Gastroesophageal sphincter (tissue), 4 donors: ENCODE measurements around the gene TUBB4B. TPM values are rescaled to one million over a fixed set of nuclear protein-coding genes. Genes with fewer than 3 reads are reported as not detected.

Experiments used
- ATAC-seq: fragments of 150-250 bp; one replicate; pipeline ENCODE4 v1.9.1; 2016; ENCODE audit warnings: mild to moderate bottlenecking, moderate library complexity
- H3K27ac ChIP-seq, 4 donors: fragments of 200-600 bp; sonication (generic) in 3 of 4; 1 replicate in 3 of 4; 2 replicates in 1 of 4; pipeline ENCODE4 v1.5.1; 2016 to 2019
- H3K27me3 ChIP-seq: fragments of 200-600 bp; sonication (generic); one replicate; pipeline ENCODE4 v1.5.1; 2019
- H3K36me3 ChIP-seq, 2 donors: fragments of 200-600 bp; sonication (generic); one replicate each; pipeline ENCODE4 v1.5.1; 2019; ENCODE audit warnings: control low read depth in 1 of 2
- H3K4me1 ChIP-seq, 3 donors: fragments of 200-600 bp; sonication (generic); 1 replicate in 2 of 3; 2 replicates in 1 of 3; pipeline ENCODE4 v1.5.1; 2016 to 2019; ENCODE audit warnings: control low read depth in 2 of 3
- H3K4me3 ChIP-seq, 2 donors: fragments of 200-600 bp; sonication (generic); one replicate each; pipeline ENCODE4 v1.5.1; 2019; ENCODE audit warnings: mild to moderate bottlenecking in 1 of 2, moderate library complexity in 1 of 2
- H3K9me3 ChIP-seq, 3 donors: fragments of 200-600 bp; sonication (generic); one replicate each; pipeline ENCODE4 v1.5.1; 2017 to 2019; ENCODE audit warnings: control low read depth in 2 of 3
- CTCF ChIP-seq, 4 experiments: fragments of 200-600 bp in 2 of 4; fragments of 450-650 bp in 2 of 4; sonication (generic) in 1 of 4; IDR thresholded peaks; one replicate each; pipeline ENCODE4 v1.5.1; 2017 to 2019; ENCODE audit warnings: antibody characterized with exemption in 4 of 4, mild to moderate bottlenecking in 2 of 4, moderate library complexity in 2 of 4
- EP300 ChIP-seq: sonication (generic); formaldehyde crosslinking; IDR thresholded peaks from one replicate; pipeline ENCODE4 v1.6.1; 2017; ENCODE audit warnings: antibody characterized with exemption, mild to moderate bottlenecking
- POLR2A ChIP-seq, 2 donors: fragments of 450-650 bp; IDR thresholded peaks; one replicate each; pipeline ENCODE4 v1.6.1; 2017; ENCODE audit warnings: antibody characterized with exemption in 2 of 2, mild to moderate bottlenecking in 2 of 2, moderate library complexity in 1 of 2
- POLR2AphosphoS5 ChIP-seq: sonication (generic); formaldehyde crosslinking; IDR thresholded peaks from one replicate; pipeline ENCODE4 v1.6.1; 2017; ENCODE audit warnings: antibody characterized with exemption
- WGBS, 2 donors: methylation state at CpG; one replicate each; pipeline ENCODE4 v1.1.5; 2018; ENCODE audit warnings: low coverage in 1 of 2; 5-methylcytosine and 5-hydroxymethylcytosine counted together
- total RNA-seq, 4 donors: library from RNA; depleted of rRNA; stranded (reverse); fragments of >200 nt; gene quantifications; one replicate each; pipeline ENCODE4 v1.1.0, GENCODE V29; 2016

The TUBB4B gene
- total RNA-seq, 4 donors from 2014 or later: 220 to 488 (median 265) TPM

- Histone ChIP-seq H3K4me1 (peaks cover 0 to 35% (median 18%) of the 10 kb centered on the region in 3 donors), H3K4me3 (no peak overlapping the region), H3K27me3 (peaks cover under 1% of the 10 kb centered on the region), H3K9me3 (no peaks in the 10 kb centered on the region), H3K27ac (no peak overlapping the region), H3K36me3 (peaks cover 0 to 22% of the 10 kb centered on the region in 2 donors)
- TF ChIP-seq EP300 (no peak), POLR2A (IDR thresholded peaks at IDR 0.05) (no peak), POLR2AphosphoS5 (no peak), CTCF (IDR thresholded peaks at IDR 0.05) (no peak)
- WGBS, 2 donors: 76 to 88% methylated on average over 4 of the region's 25 CpGs
- ATAC-seq: no peak
These were observed 4.6 kb downstream of the TUBB4B start for GRCh38 chr9:137245450-137246421.

GRCh38 chr9:137247135-137247915, 6.2 kb downstream of the TUBB4B start:
- 71 to 83% methylated on average over 6 to 10 of the region's 20 CpGs for WGBS, 2 donors
- H3K9me3 ChIP-seq: no peaks in the 10 kb centered on the region

GRCh38 chr9:137247916-137248175, 6.8 kb downstream of the TUBB4B start:
- ATAC-seq: no peak
- Histone ChIP-seq H3K36me3 (peaks cover 0 to 13% of the 10 kb centered on the region in 2 donors), H3K9me3 (no peaks in the 10 kb centered on the region), H3K4me1 (peaks cover 0 to 23% (median 9%) of the 10 kb centered on the region in 3 donors), H3K4me3 (no peak overlapping the region), H3K27ac (no peak overlapping the region), H3K27me3 (peaks cover 9% of the 10 kb centered on the region)
- TF ChIP-seq EP300 (no peak), POLR2A (IDR thresholded peaks at IDR 0.05) (no peak), CTCF (IDR thresholded peaks at IDR 0.05) (no peak), POLR2AphosphoS5 (no peak)
- WGBS, 2 donors: no CpG with 5 or more reads among the region's 6 CpGs

More at GRCh38 chr9:137247135-137247915, 6.2 kb downstream of the TUBB4B start:
- TF ChIP-seq EP300 (no peak), CTCF (IDR thresholded peaks at IDR 0.05) (no peak), POLR2AphosphoS5 (no peak), POLR2A (IDR thresholded peaks at IDR 0.05) (no peak)
- Histone ChIP-seq H3K27ac (no peak overlapping the region), H3K27me3 (peaks cover 9% of the 10 kb centered on the region), H3K36me3 (peaks cover 0 to 18% of the 10 kb centered on the region in 2 donors), H3K4me3 (no peak overlapping the region), H3K4me1 (peaks cover 0 to 28% (median 14%) of the 10 kb centered on the region in 3 donors)
- no peak for ATAC-seq

GRCh38 chr9:137250329-137251193, 9.5 kb downstream of the TUBB4B start:
- Histone ChIP-seq H3K36me3 (no peaks in the 10 kb centered on the region), H3K4me3 (no peak overlapping the region), H3K9me3 (no peaks in the 10 kb centered on the region), H3K27ac (no peak overlapping the region), H3K4me1 (peaks cover 0 to 14% (median 7%) of the 10 kb centered on the region in 3 donors), H3K27me3 (peaks cover 9% of the 10 kb centered on the region)
- 30% methylated on average over 2 of the region's 18 CpGs; no CpG with 5 or more reads in 1 of the 2 donors for WGBS, 2 donors
- no peak for TF ChIP-seq EP300
- TF ChIP-seq POLR2AphosphoS5: no peak
- TF ChIP-seq CTCF (IDR thresholded peaks at IDR 0.05): no peak
- TF ChIP-seq POLR2A (IDR thresholded peaks at IDR 0.05): no peak
- no peak for ATAC-seq
